ENCODE measurements around the gene PWWP2B.

- TF ChIP-seq, protein P1, sequence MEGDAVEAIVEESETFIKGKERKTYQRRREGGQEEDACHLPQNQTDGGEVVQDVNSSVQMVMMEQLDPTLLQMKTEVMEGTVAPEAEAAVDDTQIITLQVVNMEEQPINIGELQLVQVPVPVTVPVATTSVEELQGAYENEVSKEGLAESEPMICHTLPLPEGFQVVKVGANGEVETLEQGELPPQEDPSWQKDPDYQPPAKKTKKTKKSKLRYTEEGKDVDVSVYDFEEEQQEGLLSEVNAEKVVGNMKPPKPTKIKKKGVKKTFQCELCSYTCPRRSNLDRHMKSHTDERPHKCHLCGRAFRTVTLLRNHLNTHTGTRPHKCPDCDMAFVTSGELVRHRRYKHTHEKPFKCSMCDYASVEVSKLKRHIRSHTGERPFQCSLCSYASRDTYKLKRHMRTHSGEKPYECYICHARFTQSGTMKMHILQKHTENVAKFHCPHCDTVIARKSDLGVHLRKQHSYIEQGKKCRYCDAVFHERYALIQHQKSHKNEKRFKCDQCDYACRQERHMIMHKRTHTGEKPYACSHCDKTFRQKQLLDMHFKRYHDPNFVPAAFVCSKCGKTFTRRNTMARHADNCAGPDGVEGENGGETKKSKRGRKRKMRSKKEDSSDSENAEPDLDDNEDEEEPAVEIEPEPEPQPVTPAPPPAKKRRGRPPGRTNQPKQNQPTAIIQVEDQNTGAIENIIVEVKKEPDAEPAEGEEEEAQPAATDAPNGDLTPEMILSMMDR (IDR thresholded peaks at IDR 0.05; ENCODE audit: low read depth, low read length) = no peak
- TF ChIP-seq POLR2A (IDR thresholded peaks at IDR 0.05; ENCODE audit: extremely low read depth, insufficient read length) = no peak
- TF ChIP-seq, protein P2, sequence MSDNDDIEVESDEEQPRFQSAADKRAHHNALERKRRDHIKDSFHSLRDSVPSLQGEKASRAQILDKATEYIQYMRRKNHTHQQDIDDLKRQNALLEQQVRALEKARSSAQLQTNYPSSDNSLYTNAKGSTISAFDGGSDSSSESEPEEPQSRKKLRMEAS (IDR thresholded peaks at IDR 0.05; ENCODE audit: low read depth, low read length) = no peak
Measured at GRCh38 chr10:132451506-132452215, 54.7 kb downstream of the PWWP2B start.

All from NB4 (cell line).